Suprapubic skin (tissue), 4 donors: ENCODE measurements around the gene ST3GAL3. TPM values are rescaled to one million over a fixed set of nuclear protein-coding genes. Genes with fewer than 3 reads are reported as not detected.

ENCODE experiments used
- DNase-seq, 2 donors: peaks; one replicate each; pipeline ENCODE4 v3.0.0-alpha.2; 2019; ENCODE audit warnings: low spot score in 2 of 2
- H3K27ac ChIP-seq: fragments of 200-600 bp; sonication (generic); one replicate; pipeline ENCODE4 v1.5.1; 2019
- H3K27me3 ChIP-seq: fragments of 200-600 bp; sonication (generic); one replicate; pipeline ENCODE4 v1.5.1; 2019
- H3K36me3 ChIP-seq: fragments of 200-600 bp; sonication (generic); one replicate; pipeline ENCODE4 v1.5.1; 2019
- H3K4me1 ChIP-seq: fragments of 200-600 bp; sonication (generic); one replicate; pipeline ENCODE4 v1.5.1; 2019
- H3K4me3 ChIP-seq: fragments of 200-600 bp; sonication (generic); one replicate; pipeline ENCODE4 v1.5.1; 2019; ENCODE audit warnings: mild to moderate bottlenecking
- H3K9me3 ChIP-seq: fragments of 200-600 bp; sonication (generic); one replicate; pipeline ENCODE4 v1.5.1; 2019
- CTCF ChIP-seq, 2 donors: fragments of 200-600 bp in 1 of 2; fragments of 450-650 bp in 1 of 2; sonication (generic) in 1 of 2; IDR thresholded peaks; one replicate each; pipeline ENCODE4 v1.5.1; 2016 to 2019; ENCODE audit warnings: antibody characterized with exemption in 2 of 2, mild to moderate bottlenecking in 1 of 2, moderate library complexity in 1 of 2
- EP300 ChIP-seq: sonication (generic); formaldehyde crosslinking; IDR thresholded peaks from one replicate; pipeline ENCODE4 v1.6.1; 2017; ENCODE audit warnings: antibody characterized with exemption
- POLR2A ChIP-seq, 2 donors: fragments of 450-650 bp; IDR thresholded peaks; one replicate each; pipeline ENCODE4 v1.6.1; 2017; ENCODE audit warnings: antibody characterized with exemption in 2 of 2, mild to moderate bottlenecking in 2 of 2, moderate library complexity in 2 of 2
- POLR2AphosphoS5 ChIP-seq, 3 donors: sonication (generic); formaldehyde crosslinking; IDR thresholded peaks; one replicate each; pipeline ENCODE4 v1.6.1; 2017; ENCODE audit warnings: antibody characterized with exemption in 3 of 3
- WGBS: methylation state at CpG from one replicate; pipeline ENCODE4 v1.1.5; 2018; 5-methylcytosine and 5-hydroxymethylcytosine counted together
- total RNA-seq, 4 donors: library from RNA; depleted of rRNA; stranded (reverse); fragments of >200 nt; gene quantifications; one replicate each; pipeline ENCODE4 v1.1.0, GENCODE V29; 2016

The ST3GAL3 gene
- total RNA-seq, 4 donors from 2014 or later = 6.3 to 21.0 (median 9.9) TPM

- Histone ChIP-seq H3K27ac (no peak overlapping the region), H3K4me3 (no peak overlapping the region), H3K9me3 (no peaks in the 10 kb centered on the region), H3K27me3 (no peaks in the 10 kb centered on the region), H3K4me1 (no peaks in the 10 kb centered on the region), H3K36me3 (peaks cover 100% of the 10 kb centered on the region)
- whole genome bisulfite sequencing = 44% methylated on average over 2 of the region's 2 CpGs
- DNase-seq = no peak
- no peak for TF ChIP-seq POLR2AphosphoS5 (IDR thresholded peaks at IDR 0.05)
These were observed 18.7 kb upstream of the ST3GAL3 start for GRCh38 chr1:43688594-43689000.

DNA sequence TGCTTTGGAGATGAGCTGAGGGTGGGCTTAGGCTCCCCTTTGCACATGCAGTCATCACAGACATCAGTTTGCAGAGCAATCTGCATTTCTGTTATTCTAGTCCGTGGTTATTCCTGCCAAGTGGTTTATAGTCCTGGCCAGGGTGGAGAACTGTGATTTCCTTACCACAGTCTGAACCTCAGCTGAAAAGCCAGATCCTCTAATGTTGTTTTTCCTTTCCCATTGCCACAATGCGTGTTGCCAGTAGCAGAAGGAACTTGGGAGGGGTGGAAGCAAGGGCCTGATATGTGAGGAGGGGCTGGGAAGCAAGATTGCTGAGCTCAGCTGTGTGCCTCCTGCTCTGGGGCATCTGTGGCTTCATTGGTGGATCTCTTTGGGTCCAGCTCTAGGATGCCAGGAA, 18.0 kb upstream of the ST3GAL3 start:
- no peaks in the 10 kb centered on the region for H3K9me3 ChIP-seq
- H3K36me3 ChIP-seq = peaks cover 100% of the 10 kb centered on the region
- WGBS = 78% methylated on average over 2 of the region's 2 CpGs
- H3K4me1 ChIP-seq = no peaks in the 10 kb centered on the region
- no peak overlapping the region for H3K4me3 ChIP-seq
- no peak for DNase-seq
- TF ChIP-seq POLR2A (IDR thresholded peaks at IDR 0.05) (no peak), CTCF (IDR thresholded peaks at IDR 0.05) (no peak), EP300 (no peak)
- no peaks in the 10 kb centered on the region for H3K27me3 ChIP-seq
- H3K27ac ChIP-seq = no peak overlapping the region

- no peak overlapping the region for H3K27ac ChIP-seq
- TF ChIP-seq CTCF (IDR thresholded peaks at IDR 0.05) (no peak), EP300 (no peak), POLR2AphosphoS5 (IDR thresholded peaks at IDR 0.05) (no peak), POLR2A (IDR thresholded peaks at IDR 0.05) (no peak)
- 83% methylated on average over 10 of the region's 10 CpGs for WGBS
- no peaks in the 10 kb centered on the region for H3K27me3 ChIP-seq
- DNase-seq = no peak
- no peaks in the 10 kb centered on the region for H3K9me3 ChIP-seq
- peaks cover 100% of the 10 kb centered on the region for H3K36me3 ChIP-seq
- H3K4me1 ChIP-seq = no peaks in the 10 kb centered on the region
- no peak overlapping the region for H3K4me3 ChIP-seq
These were observed 15.2 kb upstream of the ST3GAL3 start for GRCh38 chr1:43691871-43692815.

DNA sequence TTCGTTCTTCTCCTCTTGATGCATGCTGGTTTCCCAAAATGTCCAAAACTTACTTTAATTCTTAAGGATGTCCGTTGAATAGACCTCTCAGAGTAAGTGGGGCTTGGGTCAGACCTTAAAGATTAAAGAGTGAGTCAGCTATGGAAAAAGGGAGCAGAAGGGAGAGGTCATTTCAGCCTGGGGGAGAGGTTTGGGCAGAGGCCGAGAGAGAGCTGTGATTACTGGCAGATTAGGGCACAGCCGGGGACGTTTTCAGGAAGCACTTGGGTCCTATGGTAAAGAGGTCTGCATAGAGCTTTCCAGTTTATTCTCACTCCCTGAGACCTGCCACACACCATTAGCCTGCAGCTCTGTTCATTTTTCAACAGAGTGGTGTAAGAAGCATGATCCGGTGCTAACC, 14.0 kb upstream of the ST3GAL3 start:
- peaks cover 100% of the 10 kb centered on the region for H3K36me3 ChIP-seq
- H3K27me3 ChIP-seq = no peaks in the 10 kb centered on the region
- WGBS = 92% methylated on average over 6 of the region's 6 CpGs
- no peak for DNase-seq
- no peak for TF ChIP-seq POLR2A (IDR thresholded peaks at IDR 0.05)
- no peak for TF ChIP-seq POLR2AphosphoS5 (IDR thresholded peaks at IDR 0.05)
- no peak for TF ChIP-seq CTCF (IDR thresholded peaks at IDR 0.05)
- no peak for TF ChIP-seq EP300
- no peaks in the 10 kb centered on the region for H3K9me3 ChIP-seq
- no peak overlapping the region for H3K4me3 ChIP-seq
- no peaks in the 10 kb centered on the region for H3K4me1 ChIP-seq
- no peak overlapping the region for H3K27ac ChIP-seq

GRCh38 chr1:43699281-43699680, 8.1 kb upstream of the ST3GAL3 start:
- WGBS = 97% methylated on average over 5 of the region's 5 CpGs
- Histone ChIP-seq H3K27ac (no peak overlapping the region), H3K4me1 (no peaks in the 10 kb centered on the region), H3K27me3 (no peaks in the 10 kb centered on the region), H3K36me3 (peaks cover 99% of the 10 kb centered on the region), H3K4me3 (no peak overlapping the region), H3K9me3 (no peaks in the 10 kb centered on the region)
- no peak for TF ChIP-seq POLR2A (IDR thresholded peaks at IDR 0.05)
- TF ChIP-seq EP300 = no peak
- no peak for TF ChIP-seq CTCF (IDR thresholded peaks at IDR 0.05)
- TF ChIP-seq POLR2AphosphoS5 (IDR thresholded peaks at IDR 0.05) = no peak
- no peak for DNase-seq
